Fibroblast of lung (primary cell): ENCODE results near the gene MEMO1.

Source experiments
- EZH2 ChIP-seq: IDR thresholded peaks from 2 replicates; pipeline ENCODE4 v1.5.1; 2012; ENCODE audit warnings: low read length, control low read depth, mild to moderate bottlenecking; ENCODE audit errors: missing control alignments
- TF ChIP-seq, protein P1 (sequence below), 2 donors: IDR thresholded peaks in 1 of 2; conservative IDR thresholded peaks in 1 of 2; 1 replicate in 1 of 2; 2 replicates in 1 of 2; pipeline ENCODE4 v1.5.1; 2011 to 2012; ENCODE audit warnings: low read length in 2 of 2, control low read depth in 1 of 2, inconsistent platforms in 1 of 2, low read depth in 1 of 2, mild to moderate bottlenecking in 1 of 2

DNA sequence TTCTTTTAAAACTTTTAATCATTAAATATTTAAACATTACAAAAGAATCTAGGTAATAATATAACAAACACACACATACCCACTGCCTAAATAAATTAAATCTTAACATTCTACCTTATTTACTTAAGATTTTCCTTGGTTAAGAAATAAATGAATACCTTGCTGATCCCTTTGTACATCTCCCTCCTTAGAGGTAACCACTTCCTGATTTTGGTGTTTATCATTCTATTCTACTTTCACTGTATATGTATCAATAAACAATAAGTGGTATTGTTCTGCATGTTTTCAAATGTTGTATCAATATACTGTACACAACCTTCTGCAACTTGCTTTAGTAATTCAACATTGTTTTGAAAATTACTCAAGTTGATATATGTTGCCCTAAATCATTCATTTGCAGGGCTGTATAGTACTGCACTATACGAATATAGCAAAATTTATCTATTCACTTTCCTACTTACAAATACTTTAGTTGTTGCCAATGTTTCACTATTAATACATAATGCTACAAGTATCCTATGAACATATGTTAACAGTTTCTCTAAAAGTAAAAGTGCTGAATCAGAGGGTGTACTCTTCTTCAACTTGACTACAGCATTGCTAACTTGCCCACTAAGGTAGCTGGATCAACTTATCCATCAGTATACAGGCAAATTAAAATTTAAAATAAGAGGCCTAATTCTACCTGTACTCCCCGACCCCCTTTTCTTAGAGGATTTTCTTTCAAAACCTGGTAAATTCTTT lies 65.8 kb downstream of the MEMO1 start:
- TF ChIP-seq, protein P1, sequence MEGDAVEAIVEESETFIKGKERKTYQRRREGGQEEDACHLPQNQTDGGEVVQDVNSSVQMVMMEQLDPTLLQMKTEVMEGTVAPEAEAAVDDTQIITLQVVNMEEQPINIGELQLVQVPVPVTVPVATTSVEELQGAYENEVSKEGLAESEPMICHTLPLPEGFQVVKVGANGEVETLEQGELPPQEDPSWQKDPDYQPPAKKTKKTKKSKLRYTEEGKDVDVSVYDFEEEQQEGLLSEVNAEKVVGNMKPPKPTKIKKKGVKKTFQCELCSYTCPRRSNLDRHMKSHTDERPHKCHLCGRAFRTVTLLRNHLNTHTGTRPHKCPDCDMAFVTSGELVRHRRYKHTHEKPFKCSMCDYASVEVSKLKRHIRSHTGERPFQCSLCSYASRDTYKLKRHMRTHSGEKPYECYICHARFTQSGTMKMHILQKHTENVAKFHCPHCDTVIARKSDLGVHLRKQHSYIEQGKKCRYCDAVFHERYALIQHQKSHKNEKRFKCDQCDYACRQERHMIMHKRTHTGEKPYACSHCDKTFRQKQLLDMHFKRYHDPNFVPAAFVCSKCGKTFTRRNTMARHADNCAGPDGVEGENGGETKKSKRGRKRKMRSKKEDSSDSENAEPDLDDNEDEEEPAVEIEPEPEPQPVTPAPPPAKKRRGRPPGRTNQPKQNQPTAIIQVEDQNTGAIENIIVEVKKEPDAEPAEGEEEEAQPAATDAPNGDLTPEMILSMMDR (conservative IDR thresholded peaks at IDR 0.05 in 1 of 2, IDR thresholded peaks at IDR 0.05 in 1 of 2; ENCODE audit: low read depth in 1 of 2, low read length in 2 of 2) = no peak
- no peak for TF ChIP-seq EZH2
